HG03520 (cell line): ENCODE measurements around the gene SMC1B.
"Not testable (repeated sequence)": the region's sequence is repeated elsewhere in the genome, so short reads cannot be mapped to it uniquely, and the experiment has no call there.

Experiments
- ATAC-seq: cut with Tn5 transposase; IDR thresholded peaks from one replicate; pipeline ENCODE4 v1.9.1; 2021; ENCODE audit warnings: mild to moderate bottlenecking, moderate library complexity; ENCODE audit not compliant: unreplicated experiment

The SMC1B gene

GRCh38 chr22:45446216-45446615 is 32.8 kb upstream of the SMC1B start:
- ATAC-seq, result no peak

- no peak for ATAC-seq
These were observed 31.8 kb upstream of the SMC1B start for GRCh38 chr22:45445031-45445710.

GRCh38 chr22:45444168-45444567 is 30.8 kb upstream of the SMC1B start:
- ATAC-seq, result no peak

- ATAC-seq, result no peak
These were observed 28.7 kb upstream of the SMC1B start for GRCh38 chr22:45442116-45442515.

GRCh38 chr22:45441138-45441537 is 27.7 kb upstream of the SMC1B start:
- ATAC-seq, result no peak

GRCh38 chr22:45440688-45441087 is 27.3 kb upstream of the SMC1B start:
- not testable (repeated sequence) for ATAC-seq

GRCh38 chr22:45438336-45438735 is 24.9 kb upstream of the SMC1B start:
- no peak for ATAC-seq

- not testable (repeated sequence) for ATAC-seq
These were observed 23.6 kb upstream of the SMC1B start for GRCh38 chr22:45436871-45437517.

GRCh38 chr22:45435544-45436139 is 22.2 kb upstream of the SMC1B start:
- no peak for ATAC-seq

GRCh38 chr22:45434981-45435380 is 21.6 kb upstream of the SMC1B start:
- no peak for ATAC-seq

GRCh38 chr22:45430871-45431270 is 17.5 kb upstream of the SMC1B start:
- no peak for ATAC-seq

- no peak for ATAC-seq
These were observed 16.8 kb upstream of the SMC1B start for GRCh38 chr22:45429981-45430775.

- no peak for ATAC-seq
These were observed 16.0 kb upstream of the SMC1B start for GRCh38 chr22:45429424-45429823.

GRCh38 chr22:45428391-45429385 is 15.3 kb upstream of the SMC1B start:
- no peak for ATAC-seq

GRCh38 chr22:45427114-45427513 is 13.7 kb upstream of the SMC1B start:
- no peak for ATAC-seq

GRCh38 chr22:45426387-45426786 is 13.0 kb upstream of the SMC1B start:
- no peak for ATAC-seq

GRCh38 chr22:45425531-45426265 is 12.3 kb upstream of the SMC1B start:
- ATAC-seq, result no peak

- ATAC-seq, result no peak
These were observed 11.7 kb upstream of the SMC1B start for GRCh38 chr22:45425101-45425500.

GRCh38 chr22:45424241-45424731 is 10.9 kb upstream of the SMC1B start:
- ATAC-seq, result no peak
